WTC11 (cell line): ENCODE results near the gene MVK. TPM values are rescaled to one million over a fixed set of nuclear protein-coding genes. Genes with fewer than 3 reads are reported as not detected.

Source experiments
- ATAC-seq: fragments of 200-7000 bp; cut with Tn5 transposase; 2 replicates; pipeline ENCODE4 v1.10.0; 2021; ENCODE audit warnings: mild to moderate bottlenecking, moderate library complexity
- CTCF ChIA-PET: fragments of 300-600 bp; sonication (Branson Sonifier 250); formaldehyde crosslinking; loops from one replicate; lab custom pipeline; 2021; ENCODE audit warnings: antibody characterized with exemption; lab: Charles Lee
- POLR2A ChIA-PET: fragments of 350-600 bp; sonication (Branson Sonifier 250); formaldehyde crosslinking; loops from one replicate; lab custom pipeline; 2021; ENCODE audit warnings: antibody characterized with exemption; lab: Charles Lee
- DNase-seq: peaks from one replicate; pipeline ENCODE4 v3.0.0; 2021; ENCODE audit warnings: low spot score
- H3K27ac Mint-ChIP-seq: 2 replicates; pipeline ENCODE4 v1.8.0; 2021; ENCODE audit warnings: mixed read lengths
- H3K27me3 Mint-ChIP-seq: 2 replicates; pipeline ENCODE4 v1.8.0; 2021; ENCODE audit warnings: low read depth, mild to moderate bottlenecking, moderate library complexity, mixed read lengths
- H3K36me3 Mint-ChIP-seq: 2 replicates; pipeline ENCODE4 v1.8.0; 2021; ENCODE audit warnings: mixed read lengths
- H3K4me1 Mint-ChIP-seq: 2 replicates; pipeline ENCODE4 v1.8.0; 2022; ENCODE audit warnings: mixed read lengths
- H3K4me3 Mint-ChIP-seq: 2 replicates; pipeline ENCODE4 v1.8.0; 2021; ENCODE audit warnings: mild to moderate bottlenecking, moderate library complexity, mixed read lengths
- H3K9me3 Mint-ChIP-seq: 2 replicates; pipeline ENCODE4 v1.8.0; 2021; ENCODE audit warnings: mixed read lengths
- ATF2 ChIP-seq: sonication (generic); formaldehyde crosslinking; IDR thresholded peaks from 2 replicates; pipeline ENCODE4 v1.8.1; 2022; ENCODE audit warnings: low read depth, missing genetic modification reagents, borderline replicate concordance
- CREB1 ChIP-seq: sonication (generic); formaldehyde crosslinking; IDR thresholded peaks from 2 replicates; pipeline ENCODE4 v1.8.0; 2023; ENCODE audit warnings: mild to moderate bottlenecking, missing genetic modification reagents
- E2F1 ChIP-seq: sonication (generic); formaldehyde crosslinking; IDR thresholded peaks from 2 replicates; pipeline ENCODE4 v1.8.0; 2022; ENCODE audit warnings: mild to moderate bottlenecking, missing genetic modification reagents
- ELF4 ChIP-seq: sonication (generic); formaldehyde crosslinking; IDR thresholded peaks from 2 replicates; pipeline ENCODE4 v1.8.1; 2022; ENCODE audit warnings: low read depth, mild to moderate bottlenecking, moderate library complexity, missing genetic modification reagents
- EMX1 ChIP-seq: fragments of 250-450 bp; sonication (Bioruptor Pico); IDR thresholded peaks from 2 replicates; pipeline ENCODE4 v1.8.0; 2021; ENCODE audit warnings: mild to moderate bottlenecking
- ESRRA ChIP-seq: sonication (generic); formaldehyde crosslinking; IDR thresholded peaks from 2 replicates; pipeline ENCODE4 v1.8.1; 2022; ENCODE audit warnings: mild to moderate bottlenecking, missing genetic modification reagents, borderline replicate concordance
- FOXP4 ChIP-seq: sonication (generic); formaldehyde crosslinking; IDR thresholded peaks from 2 replicates; pipeline ENCODE4 v1.8.0; 2022; ENCODE audit warnings: mild to moderate bottlenecking, missing genetic modification reagents
- IRF1 ChIP-seq: sonication (generic); formaldehyde crosslinking; IDR thresholded peaks from 2 replicates; pipeline ENCODE4 v1.8.0; 2023; ENCODE audit warnings: missing genetic modification reagents
- JAZF1 ChIP-seq: fragments of 250-450 bp; sonication (Bioruptor Pico); IDR thresholded peaks from 2 replicates; pipeline ENCODE4 v1.9.0; 2021; ENCODE audit warnings: moderate library complexity, mild to moderate bottlenecking, inconsistent platforms
- MAX ChIP-seq: sonication (generic); formaldehyde crosslinking; IDR thresholded peaks from 2 replicates; pipeline ENCODE4 v1.8.0; 2022; ENCODE audit warnings: mild to moderate bottlenecking, missing genetic modification reagents
- MLX ChIP-seq: sonication (generic); formaldehyde crosslinking; IDR thresholded peaks from 2 replicates; pipeline ENCODE4 v1.8.1; 2023; ENCODE audit warnings: mild to moderate bottlenecking, missing genetic modification reagents, moderate library complexity
- NFATC4 ChIP-seq: fragments of 250-450 bp; sonication (Bioruptor Pico); IDR thresholded peaks from 2 replicates; pipeline ENCODE4 v1.9.0; 2021; ENCODE audit warnings: mild to moderate bottlenecking
- PRDM15 ChIP-seq: sonication (generic); formaldehyde crosslinking; IDR thresholded peaks from 2 replicates; pipeline ENCODE4 v1.8.0; 2022; ENCODE audit warnings: missing genetic modification reagents
- ZBTB43 ChIP-seq: sonication (generic); formaldehyde crosslinking; IDR thresholded peaks from 2 replicates; pipeline ENCODE4 v1.8.1; 2023; ENCODE audit warnings: mild to moderate bottlenecking, missing genetic modification reagents
- ZNF121 ChIP-seq: sonication (generic); formaldehyde crosslinking; IDR thresholded peaks from 2 replicates; pipeline ENCODE4 v1.8.0; 2023; ENCODE audit warnings: missing genetic modification reagents
- ZNF219 ChIP-seq: sonication (generic); formaldehyde crosslinking; IDR thresholded peaks from 2 replicates; pipeline ENCODE4 v1.8.0; 2023; ENCODE audit warnings: missing genetic modification reagents, mild to moderate bottlenecking, borderline replicate concordance
- ZNF232 ChIP-seq: sonication (generic); formaldehyde crosslinking; IDR thresholded peaks from 2 replicates; pipeline ENCODE4 v1.8.0; 2022; ENCODE audit warnings: mild to moderate bottlenecking, missing genetic modification reagents
- ZNF512 ChIP-seq: sonication (generic); formaldehyde crosslinking; IDR thresholded peaks from 2 replicates; pipeline ENCODE4 v1.8.1; 2022; ENCODE audit warnings: missing genetic modification reagents, borderline replicate concordance
- ZNF671 ChIP-seq: fragments of 250-450 bp; sonication (Bioruptor Pico); IDR thresholded peaks from 2 replicates; pipeline ENCODE4 v1.8.0; 2021; ENCODE audit warnings: mild to moderate bottlenecking
- ZSCAN18 ChIP-seq: fragments of 250-450 bp; sonication (Bioruptor Pico); IDR thresholded peaks from 2 replicates; pipeline ENCODE4 v2.1.2; 2022; ENCODE audit warnings: mild to moderate bottlenecking, moderate library complexity
- total RNA-seq: library from RNA; stranded (reverse); gene quantifications from 3 replicates; pipeline ENCODE4 v1.2.3, GENCODE V29; 2021

Gene MVK
- total RNA-seq, 1 experiment from 2014 or later, result 13.2 TPM

GRCh38 chr12:109567967-109568366 is 5.6 kb upstream of the MVK start (continued):
- TF ChIP-seq NFATC4 (CRISPR knock-in tag) (no peak), E2F1 (CRISPR knock-in tag) (no peak), ZBTB43 (CRISPR knock-in tag) (no peak), ZNF121 (CRISPR knock-in tag) (no peak), CREB1 (CRISPR knock-in tag) (no peak), IRF1 (CRISPR knock-in tag) (no peak), FOXP4 (no peak), ZNF512 (CRISPR knock-in tag) (no peak), ATF2 (no peak), JAZF1 (CRISPR knock-in tag) (no peak), ELF4 (CRISPR knock-in tag) (no peak), ZNF219 (CRISPR knock-in tag) (no peak), MLX (CRISPR knock-in tag) (no peak)

- ATAC-seq (no peak), DNase-seq (no peak)
- ChIA-PET CTCF (interaction anchor here (0.6 kb wide), 1 partner anchor 359 kb away, joined by 3 read pairs; no protein-coding TSS in a partner anchor), POLR2A (no interaction called here)
- no peaks in the 10 kb centered on the region for H3K9me3 Mint-ChIP-seq
- H3K27ac Mint-ChIP-seq, result no peak overlapping the region
- H3K36me3 Mint-ChIP-seq, result peaks cover 17% of the 10 kb centered on the region; the same call in 1 of the 2 replicates
- H3K4me1 Mint-ChIP-seq, result peaks cover 8% of the 10 kb centered on the region
- no peaks in the 10 kb centered on the region for H3K27me3 Mint-ChIP-seq
- H3K4me3 Mint-ChIP-seq, result no peak overlapping the region
- no peak for TF ChIP-seq ZNF219 (CRISPR knock-in tag)
- TF ChIP-seq E2F1 (CRISPR knock-in tag), result no peak
- no peak for TF ChIP-seq ESRRA (CRISPR knock-in tag)
- no peak for TF ChIP-seq CREB1 (CRISPR knock-in tag)
- no peak for TF ChIP-seq PRDM15 (CRISPR knock-in tag)
- no peak for TF ChIP-seq JAZF1 (CRISPR knock-in tag)
- TF ChIP-seq EMX1 (CRISPR knock-in tag), result no peak
- no peak for TF ChIP-seq ZSCAN18 (CRISPR knock-in tag)
- no peak for TF ChIP-seq MAX (CRISPR knock-in tag)
- TF ChIP-seq ZNF232 (CRISPR knock-in tag), result no peak
- TF ChIP-seq ZNF671, result no peak
Observed at GRCh38 chr12:109568486-109568885, 5.1 kb upstream of the MVK start.
